ENCODE results near the gene TMTC1.

TMTC1 gene

DNA sequence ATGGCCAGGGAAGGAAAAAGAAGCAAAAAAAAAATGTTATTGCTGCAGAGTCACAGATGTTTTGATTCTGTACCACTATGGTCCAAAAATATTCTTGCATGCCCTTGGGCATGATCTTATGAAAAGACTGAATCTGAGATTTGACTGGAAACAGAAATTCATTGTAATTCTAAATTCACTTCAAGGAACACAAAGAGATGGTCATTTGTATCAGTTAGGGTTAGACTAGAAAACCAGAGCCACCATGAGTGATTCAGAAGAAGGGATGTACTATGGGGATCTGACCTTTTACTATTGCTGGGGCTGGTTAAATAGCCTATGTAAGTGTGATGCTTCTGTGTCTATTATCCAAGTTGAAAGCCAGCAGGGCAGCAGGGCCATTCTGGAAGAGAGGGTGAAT is 5.2 kb downstream of the TMTC1 start:
- DNase-seq, result no peak

GRCh38 chr12:29773076-29773475 is 10.7 kb downstream of the TMTC1 start:
- no peak for DNase-seq

DNA sequence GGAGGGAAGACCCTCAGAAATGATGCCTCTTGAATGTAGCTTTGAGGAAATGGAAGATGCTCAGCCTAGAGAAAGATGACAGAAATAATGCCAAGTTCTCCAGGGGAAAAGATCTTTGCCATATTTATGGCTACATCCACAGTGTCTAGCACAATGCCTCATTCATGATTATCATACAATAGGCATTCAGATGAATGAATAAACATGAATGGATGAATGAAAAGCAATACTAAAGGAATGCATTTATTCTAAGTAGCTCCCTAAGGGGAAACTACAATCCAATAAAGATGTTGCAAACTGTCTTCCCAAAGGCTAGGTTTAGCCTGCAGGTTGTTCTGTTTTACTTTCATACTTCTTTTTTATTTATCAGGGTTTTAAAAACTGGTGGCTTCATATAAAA is 12.0 kb downstream of the TMTC1 start:
- DNase-seq, result no peak

- DNase-seq, result no peak
Observed at GRCh38 chr12:29771165-29771564, 12.6 kb downstream of the TMTC1 start.

- DNase-seq, result no peak
Observed at GRCh38 chr12:29769162-29769858, 14.4 kb downstream of the TMTC1 start.

DNA sequence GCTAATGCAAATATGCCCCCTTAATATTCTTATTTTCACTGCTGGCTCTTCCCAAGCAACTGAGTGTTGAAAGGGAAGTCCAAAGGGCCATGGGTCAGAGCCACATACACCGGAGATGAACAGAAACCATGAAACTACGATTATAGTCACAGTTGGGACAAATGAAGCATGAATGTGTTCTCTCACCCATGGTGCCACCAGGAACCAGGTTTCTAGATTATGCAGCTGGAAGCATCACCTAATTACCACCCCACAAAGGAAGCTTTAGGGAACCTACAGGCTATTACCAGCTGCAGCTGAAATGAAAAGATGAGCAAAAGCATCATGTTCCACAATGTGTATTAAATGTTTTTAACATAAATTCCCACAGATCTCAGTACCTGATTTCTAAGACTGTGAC is 15.4 kb downstream of the TMTC1 start:
- no peak for DNase-seq

GRCh38 chr12:29763301-29763683 is 20.4 kb downstream of the TMTC1 start:
- no peak for DNase-seq

DNA sequence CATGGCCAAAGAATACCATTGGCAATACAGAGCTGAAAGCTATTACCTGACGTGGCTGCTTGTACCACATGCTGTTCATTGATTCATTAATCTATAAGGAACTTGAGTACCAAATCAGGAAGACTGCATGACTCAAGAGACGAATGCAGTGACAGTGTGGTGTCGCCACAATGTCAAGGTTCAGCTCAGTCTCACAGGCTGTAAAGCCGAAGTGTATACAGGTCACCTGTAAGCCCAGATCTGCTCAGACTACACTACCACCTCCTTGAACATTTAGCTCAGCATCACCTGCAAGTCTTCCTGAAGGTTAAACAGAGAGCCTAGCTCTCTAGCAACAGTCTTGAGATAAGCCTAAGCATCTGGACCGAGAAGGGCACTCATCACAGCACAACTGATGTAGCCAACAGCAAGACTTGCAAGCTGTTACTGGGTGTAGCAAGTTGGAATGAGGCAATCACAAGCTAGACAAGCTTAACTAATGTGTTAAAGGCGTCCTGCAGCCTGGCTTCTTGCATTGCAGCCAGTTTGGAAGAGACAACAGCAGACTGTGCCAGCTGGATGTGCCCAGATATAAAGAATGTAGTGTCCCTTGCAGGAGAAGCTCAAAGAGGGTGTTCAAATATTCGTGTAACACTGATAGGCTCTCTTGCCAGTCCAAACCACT is 21.0 kb downstream of the TMTC1 start:
- no peak for DNase-seq

DNA sequence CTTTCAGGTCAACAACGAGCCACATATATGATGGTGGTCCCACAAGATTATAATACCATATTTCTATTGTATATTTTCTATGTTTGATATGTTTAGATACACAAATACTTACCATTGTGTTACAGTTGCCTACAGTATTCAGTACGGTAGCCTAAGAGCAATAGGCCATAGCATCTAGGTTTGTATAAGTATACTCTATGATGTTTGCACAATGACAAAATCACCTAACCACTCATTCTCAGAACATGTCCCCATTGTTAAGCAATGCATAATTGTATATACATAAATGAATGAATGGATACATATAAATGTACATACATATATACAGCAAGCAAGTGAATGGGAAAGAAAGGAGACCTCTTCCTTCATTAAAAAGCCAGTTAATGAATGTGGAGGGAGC is 23.8 kb downstream of the TMTC1 start:
- DNase-seq, result no peak

DNA sequence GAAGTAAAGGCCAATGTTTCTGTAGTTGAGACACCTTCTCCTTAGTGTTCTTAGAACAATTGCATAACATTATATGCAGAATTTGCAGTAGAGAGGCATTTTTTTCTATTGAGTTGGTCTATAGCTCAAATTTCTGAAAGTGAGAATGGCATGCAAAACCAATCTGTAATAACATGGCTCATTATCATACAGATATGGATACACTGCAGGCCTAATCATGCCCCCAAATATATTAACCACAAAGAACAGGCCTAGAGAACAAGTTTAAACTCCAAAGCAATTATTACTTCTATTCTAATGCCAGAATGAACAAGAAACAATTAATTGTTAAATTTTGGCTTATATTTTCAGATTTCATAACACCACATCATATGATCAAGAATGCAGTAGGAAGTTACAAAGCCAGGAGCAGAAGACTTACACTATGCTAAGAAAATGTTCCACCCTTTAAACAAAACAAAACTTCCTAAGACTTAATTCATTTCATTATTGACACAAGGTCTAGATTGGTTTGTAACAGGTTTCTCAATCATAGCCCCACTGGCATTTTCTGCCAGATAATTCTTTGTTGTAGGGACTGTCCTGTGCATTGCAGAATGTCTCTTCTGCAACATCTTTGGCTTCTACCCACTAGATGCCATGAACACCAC is 26.9 kb downstream of the TMTC1 start:
- DNase-seq, result no peak

DNA sequence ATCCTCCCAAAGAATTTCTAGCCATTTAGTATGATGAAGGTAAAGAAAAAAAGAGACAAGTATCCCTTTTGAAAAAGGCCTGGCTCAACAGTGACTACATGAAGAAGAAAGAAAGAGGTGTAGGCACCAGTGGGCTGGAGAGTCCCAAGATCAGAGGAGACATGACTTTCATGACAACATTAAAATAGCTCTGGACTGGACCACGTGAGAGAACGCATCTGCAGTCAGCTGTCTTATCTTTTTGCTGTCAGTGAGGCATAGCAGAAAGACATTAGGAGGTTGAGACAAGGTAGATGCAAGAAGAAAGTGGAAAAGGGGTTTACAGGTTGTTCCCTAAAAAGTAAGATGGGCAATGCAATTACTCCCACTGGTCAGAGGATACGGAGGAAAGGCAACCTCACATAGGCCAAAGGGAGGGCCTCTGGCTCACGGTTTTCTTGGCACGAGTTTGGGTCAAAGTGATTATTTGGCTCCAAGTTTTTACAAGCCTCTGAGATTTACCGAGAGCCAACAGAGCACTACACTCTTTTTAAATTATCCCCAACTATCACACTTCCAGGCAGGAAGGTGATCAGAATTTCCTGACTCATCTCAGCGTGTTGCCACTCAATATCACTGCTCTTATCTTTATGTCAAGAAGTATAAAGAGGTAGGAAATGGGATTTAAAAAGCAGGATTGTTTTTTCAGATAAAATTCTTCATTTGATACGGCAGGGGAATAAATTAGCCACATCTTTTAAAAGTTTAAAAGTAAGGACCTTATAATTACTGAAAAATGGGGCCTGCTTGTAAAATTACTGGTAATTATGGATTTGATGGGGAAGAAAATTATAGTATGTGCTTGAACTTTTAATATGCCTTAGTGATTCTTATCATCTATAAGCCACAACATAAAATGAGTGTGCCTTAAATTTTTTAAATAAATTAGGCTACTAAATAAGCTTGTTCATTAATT is 29.2 kb downstream of the TMTC1 start:
- no peak for DNase-seq

DNA sequence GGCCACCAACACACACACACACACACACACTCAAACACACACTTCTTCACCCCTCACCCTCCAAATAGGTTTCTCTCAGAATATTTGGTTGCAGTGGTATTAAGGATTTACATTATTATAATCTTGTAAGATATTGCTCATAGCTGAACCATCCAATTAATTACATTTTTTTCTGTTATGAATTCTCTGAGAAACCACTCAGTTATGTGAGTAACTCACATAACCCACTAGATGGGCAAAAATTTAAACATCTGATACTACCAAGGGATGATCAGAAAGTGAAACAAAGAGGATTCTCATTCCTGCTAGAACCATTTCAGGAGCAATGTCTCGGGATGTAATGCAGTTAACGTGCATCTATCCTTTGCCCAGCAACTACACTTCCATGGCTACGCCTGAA is 31.6 kb downstream of the TMTC1 start:
- DNase-seq, result no peak

DNA sequence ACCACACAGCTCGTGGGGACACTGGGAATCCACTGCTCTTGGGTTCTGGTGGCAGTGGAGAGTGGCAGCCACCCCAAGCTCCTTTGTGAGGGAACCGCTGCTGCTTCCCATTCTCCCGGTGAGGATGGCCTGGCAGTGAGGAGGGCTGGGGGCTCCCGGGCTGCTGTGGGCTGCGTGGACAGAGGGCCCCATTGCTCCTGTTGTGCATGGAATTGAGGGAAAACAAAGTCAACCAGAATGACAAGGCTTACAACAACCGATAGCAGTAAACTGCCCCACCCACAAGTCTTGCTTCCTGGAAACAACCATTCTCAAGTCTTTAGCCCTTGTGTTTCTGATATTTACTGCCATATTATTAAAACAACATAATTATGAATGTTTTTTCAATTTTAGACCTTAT is 32.1 kb downstream of the TMTC1 start:
- DNase-seq, result no peak

- no peak for DNase-seq
Observed at GRCh38 chr12:29750928-29751220, 32.9 kb downstream of the TMTC1 start.

DNA sequence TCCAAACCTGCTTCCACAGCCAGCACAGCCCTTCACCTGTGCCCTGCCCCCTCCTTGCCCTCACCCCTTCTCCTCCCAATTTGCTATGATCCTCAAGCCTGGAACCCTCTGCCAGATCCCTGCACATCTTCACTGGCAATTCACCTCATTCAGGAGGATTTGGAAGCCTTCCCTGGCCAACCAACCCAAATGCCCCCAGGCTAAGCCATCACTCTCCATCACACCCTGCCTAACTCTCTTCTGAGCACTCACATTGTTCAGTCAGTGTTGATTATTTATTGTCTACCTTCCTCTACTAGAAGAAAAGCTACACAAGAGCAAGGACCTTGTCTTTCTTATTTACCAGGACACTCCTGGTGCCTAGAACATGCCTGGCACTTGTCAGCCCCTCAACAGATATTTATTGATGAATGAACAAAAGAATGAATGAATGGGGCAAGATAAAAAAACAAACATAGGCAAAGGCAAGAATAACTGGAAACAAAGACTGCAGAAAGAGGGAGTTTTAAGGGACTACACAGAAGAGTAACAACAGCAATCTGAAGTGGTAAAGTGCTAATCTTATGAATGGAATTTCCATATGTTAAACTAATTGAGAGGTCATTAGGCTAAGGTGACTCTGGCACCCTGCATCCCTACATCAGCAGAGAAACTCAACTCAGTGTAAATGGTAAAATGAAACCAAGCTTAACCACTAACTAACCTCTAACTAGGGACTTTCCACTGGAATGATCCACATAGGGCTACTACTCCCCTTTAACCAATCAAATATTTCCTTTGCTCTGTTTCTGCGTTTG is 33.4 kb downstream of the TMTC1 start:
- no peak for DNase-seq

GRCh38 chr12:29744365-29744764 is 39.4 kb downstream of the TMTC1 start:
- no peak for DNase-seq

- DNase-seq, result no peak
Observed at GRCh38 chr12:29743801-29744200, 39.9 kb downstream of the TMTC1 start.

DNA sequence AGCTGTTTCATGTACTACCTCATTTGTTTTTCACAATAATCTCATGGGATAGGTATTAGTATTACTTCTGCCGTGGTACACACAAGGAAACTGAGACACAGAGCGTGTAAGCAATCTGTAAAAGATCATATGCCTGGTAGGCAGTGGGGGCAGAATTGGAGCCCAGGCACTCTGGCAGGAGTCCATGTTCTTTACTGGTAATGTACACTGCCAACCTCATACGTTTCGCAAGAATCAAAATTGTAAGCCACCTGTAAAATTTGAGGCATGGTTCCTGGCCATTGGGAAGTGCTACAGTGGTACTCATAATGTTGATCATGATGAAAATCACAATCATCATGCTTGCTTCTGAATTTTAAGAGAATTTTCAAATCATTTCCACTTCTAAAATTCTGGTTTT is 40.7 kb downstream of the TMTC1 start:
- no peak for DNase-seq

- no peak for DNase-seq
Observed at GRCh38 chr12:29742646-29743045, 41.1 kb downstream of the TMTC1 start.

DNA sequence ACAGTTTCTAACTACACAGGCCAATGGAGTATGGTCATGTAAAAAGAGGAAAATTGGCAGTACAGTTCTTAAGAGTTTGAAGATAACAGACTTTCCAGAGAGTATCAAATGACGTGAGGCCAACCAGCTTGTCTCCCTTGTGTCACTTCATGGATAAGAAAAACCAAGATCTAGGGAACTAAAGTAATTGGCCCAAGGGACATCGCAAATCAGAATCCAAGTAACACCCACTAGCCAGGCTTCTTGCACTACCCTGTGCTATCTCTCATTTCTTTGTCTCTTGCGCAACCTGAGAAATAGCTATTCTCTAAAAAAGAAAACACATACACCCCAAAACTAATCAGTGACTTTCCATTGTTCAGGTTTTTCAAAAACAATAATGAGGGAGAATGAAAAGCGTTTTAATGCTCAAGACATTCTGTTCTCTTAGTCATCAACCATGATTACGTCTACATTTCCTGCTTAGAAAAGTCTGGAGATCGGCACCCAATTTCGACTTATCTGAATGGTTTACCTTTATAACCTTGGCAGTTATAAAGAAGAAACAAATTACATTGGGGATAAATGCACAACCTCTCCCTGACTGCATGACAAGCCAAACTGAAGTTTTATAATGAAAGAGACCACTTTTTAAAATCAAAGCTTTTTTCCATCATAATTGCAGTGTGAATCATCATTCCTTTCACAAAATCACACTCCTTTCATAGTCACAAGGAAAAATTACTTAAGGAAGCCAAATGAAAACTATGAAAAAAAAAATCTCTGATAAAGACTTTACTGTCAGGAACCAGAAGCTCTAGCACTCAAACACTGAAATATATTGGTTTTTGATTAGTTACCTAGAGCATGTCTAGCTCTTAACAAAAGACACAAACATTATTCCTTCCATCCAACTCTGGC is 42.1 kb downstream of the TMTC1 start:
- no peak for DNase-seq

DNA sequence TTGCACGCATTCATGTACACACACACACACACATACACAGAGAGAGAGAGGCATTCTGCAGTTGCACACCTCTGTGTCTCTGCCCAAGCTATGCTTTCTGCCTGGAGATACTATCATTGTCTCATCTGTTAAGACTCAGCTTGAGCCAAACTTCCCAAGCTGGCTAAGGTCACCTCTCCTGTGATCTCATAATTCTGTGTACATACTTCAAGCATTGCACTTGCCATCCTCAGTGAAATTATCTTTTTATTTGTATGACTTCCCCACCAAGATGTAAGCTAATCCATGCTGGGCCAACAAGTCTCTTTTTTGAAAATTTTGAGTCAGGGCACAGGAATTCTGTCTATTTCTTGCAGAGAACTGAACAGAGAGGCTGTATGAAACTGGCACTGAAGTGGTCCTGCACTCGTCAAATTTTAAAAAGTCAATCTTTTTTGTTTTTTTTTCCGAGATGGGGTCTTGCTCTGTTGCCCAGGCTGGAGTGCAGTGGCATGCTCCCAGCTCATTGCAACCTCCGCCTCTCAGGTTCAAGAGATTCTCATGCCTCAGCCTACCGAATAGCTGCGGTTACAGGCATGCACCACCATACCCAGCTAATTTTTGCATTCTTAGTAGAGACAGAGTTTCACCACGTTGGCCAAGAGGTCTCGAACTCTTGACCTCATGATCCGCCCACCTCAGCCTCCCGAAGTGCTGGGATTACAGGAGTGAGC is 44.3 kb downstream of the TMTC1 start:
- DNase-seq, result no peak
